IMR-90 (cell line): Measurements from ENCODE around the gene LCN10. TPM values are rescaled to one million over a fixed set of nuclear protein-coding genes. Genes with fewer than 3 reads are reported as not detected.

Source experiments
- ATAC-seq: fragments of 200-7000 bp; cut with Tn5 transposase; 2 replicates; pipeline ENCODE4 v1.9.1; 2020; ENCODE audit warnings: low read depth, mild to moderate bottlenecking, moderate library complexity
- BruUV-seq: library from RNA; stranded (reverse); fragments of 400-500 nt; replicated peaks from 2 replicates; lab custom pipeline; 2021; lab: Mats Ljungman, UMichigan
- CTCF ChIA-PET: fragments of 300-600 bp; formaldehyde crosslinking; extraction: SDS; loops from one replicate; lab custom pipeline; 2021; ENCODE audit warnings: antibody characterized with exemption; lab: Yijun Ruan, JAX
- POLR2A ChIA-PET: fragments of 300-600 bp; sonication (Branson Sonifier 250); formaldehyde crosslinking; loops from one replicate; lab custom pipeline; 2022; ENCODE audit warnings: antibody characterized with exemption; ENCODE audit not compliant: unreplicated experiment; lab: Charles Lee
- DNase-seq: peaks from one replicate; pipeline ENCODE4 v3.0.0; 2013
- H2AFZ ChIP-seq: replicated peaks from 2 replicates; pipeline ENCODE3; 2013; ENCODE audit warnings: low read length, mild to moderate bottlenecking; ENCODE audit not compliant: poor library complexity
- H2AK5ac ChIP-seq: 2 replicates; pipeline ENCODE4 v1.6.1; 2013; ENCODE audit warnings: low read depth, low read length, inconsistent platforms
- H2AK9ac ChIP-seq: replicated peaks from 2 replicates; pipeline ENCODE3; 2013; ENCODE audit warnings: mild to moderate bottlenecking, low read depth, low read length, moderate library complexity; ENCODE audit not compliant: poor library complexity
- H2BK120ac ChIP-seq: 2 replicates; pipeline ENCODE4 v1.6.1; 2013; ENCODE audit warnings: low read depth, low read length, inconsistent platforms
- H2BK15ac ChIP-seq: 3 replicates; pipeline ENCODE4 v1.6.1; 2013; ENCODE audit warnings: low read depth, low read length, inconsistent platforms
- H2BK20ac ChIP-seq: 2 replicates; pipeline ENCODE4 v1.6.1; 2013; ENCODE audit warnings: low read depth, mild to moderate bottlenecking, inconsistent platforms, low read length, moderate library complexity
- H2BK5ac ChIP-seq: 2 replicates; pipeline ENCODE4 v1.6.1; 2013; ENCODE audit warnings: mild to moderate bottlenecking, low read depth, low read length, inconsistent platforms; ENCODE audit not compliant: poor library complexity, severe bottlenecking
- H3K14ac ChIP-seq: replicated peaks from 2 replicates; pipeline ENCODE4 v1.6.1; 2013; ENCODE audit warnings: low read depth, low read length, inconsistent platforms
- H3K18ac ChIP-seq: 2 replicates; pipeline ENCODE4 v1.6.1; 2013; ENCODE audit warnings: low read depth, low read length, control low read depth
- H3K23ac ChIP-seq: 2 replicates; pipeline ENCODE4 v1.6.1; 2013; ENCODE audit warnings: low read depth, low read length, inconsistent platforms
- H3K27ac ChIP-seq: 2 replicates; pipeline ENCODE4 v1.5.1; 2013; ENCODE audit warnings: mild to moderate bottlenecking, control low read depth, low read length; ENCODE audit not compliant: insufficient read depth
- H3K27me3 ChIP-seq: 2 replicates; pipeline ENCODE4 v1.6.1; 2013; ENCODE audit warnings: low read length; ENCODE audit not compliant: control insufficient read depth, insufficient read depth
- H3K36me3 ChIP-seq: 2 replicates; pipeline ENCODE4 v1.6.1; 2013; ENCODE audit warnings: low read length, mixed read lengths; ENCODE audit not compliant: control insufficient read depth, insufficient read depth
- H3K4ac ChIP-seq: 2 replicates; pipeline ENCODE4 v1.6.1; 2013; ENCODE audit warnings: low read depth, low read length, inconsistent platforms
- H3K4me1 ChIP-seq: 2 replicates; pipeline ENCODE4 v1.6.1; 2013; ENCODE audit warnings: low read length, mixed read lengths; ENCODE audit not compliant: control insufficient read depth, insufficient read depth
- H3K4me2 ChIP-seq: 2 replicates; pipeline ENCODE4 v1.6.1; 2013; ENCODE audit warnings: low read depth, mild to moderate bottlenecking, control low read depth, low read length, moderate library complexity
- H3K4me3 ChIP-seq: 2 replicates; pipeline ENCODE4 v1.5.1; 2013; ENCODE audit warnings: low read depth, mild to moderate bottlenecking, control low read depth, low read length, moderate library complexity; ENCODE audit not compliant: insufficient read depth
- H3K56ac ChIP-seq: 2 replicates; pipeline ENCODE4 v1.6.1; 2013; ENCODE audit warnings: low read length, inconsistent platforms; ENCODE audit not compliant: insufficient read depth; ENCODE audit errors: extremely low read depth
- H3K79me1 ChIP-seq, 2 experiments: 2 replicates each; pipeline ENCODE4 v1.6.1; 2013; ENCODE audit warnings: low read length in 2 of 2, inconsistent platforms in 1 of 2, low read depth in 1 of 2
- H3K9ac ChIP-seq: 2 replicates; pipeline ENCODE4 v1.6.1; 2013; ENCODE audit warnings: low read depth, low read length, control low read depth
- H3K9me1 ChIP-seq: 2 replicates; pipeline ENCODE4 v1.6.1; 2013; ENCODE audit warnings: low read length, inconsistent platforms; ENCODE audit not compliant: insufficient read depth
- H3K9me3 ChIP-seq: 2 replicates; pipeline ENCODE4 v1.6.1; 2013; ENCODE audit warnings: low read length; ENCODE audit not compliant: control insufficient read depth, insufficient read depth
- H4K20me1 ChIP-seq: 2 replicates; pipeline ENCODE4 v1.6.1; 2013; ENCODE audit warnings: low read length, inconsistent platforms; ENCODE audit not compliant: insufficient read depth
- H4K5ac ChIP-seq: 2 replicates; pipeline ENCODE4 v1.6.1; 2013; ENCODE audit warnings: mild to moderate bottlenecking, low read depth, low read length, control low read depth
- H4K8ac ChIP-seq, 2 experiments: 2 replicates each; pipeline ENCODE4 v1.6.1; 2013; ENCODE audit warnings: low read depth in 2 of 2, low read length in 2 of 2, control low read depth in 1 of 2, inconsistent platforms in 1 of 2
- H4K91ac ChIP-seq: 2 replicates; pipeline ENCODE4 v1.6.1; 2013; ENCODE audit warnings: low read depth, low read length, inconsistent platforms; ENCODE audit not compliant: insufficient read depth
- BHLHE40 ChIP-seq: fragments of 150-350 bp; IDR thresholded peaks from 2 replicates; pipeline ENCODE4 v1.6.1; 2016; ENCODE audit warnings: mild to moderate bottlenecking, low read depth, low read length
- CEBPB ChIP-seq: IDR thresholded peaks from 2 replicates; pipeline ENCODE4 v1.6.1; 2012; ENCODE audit warnings: low read depth, low read length, improper control_type of control experiment
- CHD1 ChIP-seq: IDR thresholded peaks from 2 replicates; pipeline ENCODE4 v1.6.1; 2012; ENCODE audit warnings: low read depth, low read length, improper control_type of control experiment
- CTCF ChIP-seq: conservative IDR thresholded peaks from 2 replicates; pipeline ENCODE4 v1.5.1; 2012; ENCODE audit warnings: mild to moderate bottlenecking, low read depth, low read length, improper control_type of control experiment
- ELK1 ChIP-seq: fragments of 150-350 bp; IDR thresholded peaks from 2 replicates; pipeline ENCODE4 v1.6.1; 2016; ENCODE audit warnings: low read depth, mild to moderate bottlenecking, low read length, moderate library complexity, borderline replicate concordance
- FOS ChIP-seq: fragments of 150-350 bp; IDR thresholded peaks from 2 replicates; pipeline ENCODE4 v1.6.1; 2016; ENCODE audit warnings: low read depth, low read length
- MAFK ChIP-seq: IDR thresholded peaks from 2 replicates; pipeline ENCODE4 v1.6.1; 2012; ENCODE audit warnings: low read depth, low read length, improper control_type of control experiment
- MAZ ChIP-seq: IDR thresholded peaks from 2 replicates; pipeline ENCODE4 v1.6.1; 2012; ENCODE audit warnings: low read depth, mild to moderate bottlenecking, low read length, improper control_type of control experiment, moderate library complexity, borderline replicate concordance
- MXI1 ChIP-seq: IDR thresholded peaks from 2 replicates; pipeline ENCODE4 v1.6.1; 2012; ENCODE audit warnings: low read depth, mild to moderate bottlenecking, low read length, moderate library complexity, borderline replicate concordance
- NFE2L2 ChIP-seq: fragments of 150-350 bp; IDR thresholded peaks from 2 replicates; pipeline ENCODE4 v1.6.1; 2016; ENCODE audit warnings: low read depth, mild to moderate bottlenecking, low read length
- POLR2A ChIP-seq: IDR thresholded peaks from 2 replicates; pipeline ENCODE4 v1.6.1; 2012; ENCODE audit warnings: mild to moderate bottlenecking, low read depth, low read length
- RAD21 ChIP-seq: IDR thresholded peaks from 2 replicates; pipeline ENCODE4 v1.6.1; 2012; ENCODE audit warnings: low read length, improper control_type of control experiment
- RCOR1 ChIP-seq: IDR thresholded peaks from 2 replicates; pipeline ENCODE4 v1.6.1; 2012; ENCODE audit warnings: mild to moderate bottlenecking, low read length, improper control_type of control experiment; ENCODE audit not compliant: insufficient replicate concordance
- RFX5 ChIP-seq: IDR thresholded peaks from 2 replicates; pipeline ENCODE4 v1.8.0; 2012; ENCODE audit warnings: low read depth, mild to moderate bottlenecking, low read length, moderate library complexity
- SMC3 ChIP-seq: fragments of 150-350 bp; IDR thresholded peaks from 2 replicates; pipeline ENCODE4 v1.6.1; 2016; ENCODE audit warnings: low read depth, mild to moderate bottlenecking, antibody characterized with exemption, low read length, moderate library complexity
- USF2 ChIP-seq: fragments of 150-350 bp; IDR thresholded peaks from 2 replicates; pipeline ENCODE4 v1.6.1; 2017; ENCODE audit warnings: mild to moderate bottlenecking, antibody characterized with exemption, low read length, low read depth
- WGBS, 2 experiments: methylation state at CpG; one replicate each; pipeline versions ENCODE4 v1.1.5 to v1.1.7; 2013; ENCODE audit warnings: missing lambda C conversion rate in 2 of 2; ENCODE audit not compliant: insufficient read length in 1 of 2; ENCODE audit errors: extremely low coverage in 2 of 2; 5-methylcytosine and 5-hydroxymethylcytosine counted together
- dilution Hi-C: fragments of 300-500 bp; cut with HindIII; formaldehyde crosslinking; loops from one replicate; pipeline ENCODE4 v1.14.3; 2018; ENCODE audit warnings: low sequenced_read_pairs; ENCODE audit not compliant: unreplicated experiment
- in situ Hi-C: fragments of 300-500 bp; cut with MboI; formaldehyde crosslinking; loops from 3 replicates; pipeline ENCODE4 v1.14.3; 2019; ENCODE audit warnings: low sequenced_read_pairs, inconsistent platforms, mixed read lengths
- intact Hi-C: fragments of 100-400 bp; cut with micrococcal nuclease; formaldehyde crosslinking; loops from 2 replicates; pipeline ENCODE4 v1.10.0; 2022
- polyA plus RNA-seq, 3 experiments: library from polyadenylated mRNA; depleted of rRNA; stranded (reverse); fragments of >200 nt; gene quantifications; 2 replicates each; pipeline ENCODE4 v1.2.3, GENCODE V29; 2012; ENCODE audit warnings: low replicate concordance in 1 of 3
- total RNA-seq: library from RNA; depleted of rRNA; stranded (reverse); fragments of >200 nt; gene quantifications from 2 replicates; pipeline ENCODE4 v1.2.3, GENCODE V29; 2012

LCN10 gene
- total and polyA plus RNA-seq, 2 of the 4 experiments (the other 2 are of a cell fraction): not detected

GRCh38 chr9:136760424-136760823, 17.7 kb upstream of the LCN10 start:
- Histone ChIP-seq H3K18ac (no peak overlapping the region), H3K4me3 (no peak overlapping the region), H4K5ac (no peak overlapping the region), H3K4me1 (no peaks in the 10 kb centered on the region), H3K79me1 (no peaks in the 10 kb centered on the region), H3K4ac (no peak overlapping the region), H3K23ac (no peak overlapping the region), H2AK5ac (no peak overlapping the region), H3K36me3 (no peaks in the 10 kb centered on the region), H3K9me3 (peaks cover 10% of the 10 kb centered on the region), H3K56ac (no peak overlapping the region), H2BK20ac (no peak overlapping the region), H4K20me1 (no peaks in the 10 kb centered on the region), H3K9me1 (no peaks in the 10 kb centered on the region), H2AK9ac (no peak overlapping the region), H4K8ac (no peak overlapping the region), H3K27ac (no peak overlapping the region), H2BK5ac (no peak overlapping the region), H3K4me2 (no peak overlapping the region), H4K91ac (no peak overlapping the region), H3K14ac (no peak overlapping the region), H2BK15ac (no peak overlapping the region), H3K9ac (no peak overlapping the region), H3K27me3 (peaks cover 1% of the 10 kb centered on the region; the same call in 1 of the 2 replicates), H2BK120ac (no peak overlapping the region), H2AFZ (no peak overlapping the region)
- POLR2A ChIA-PET: no interaction called here
- intact Hi-C loops: no loop called here
- dilution Hi-C loops: no loop called here
- CTCF ChIA-PET: interaction anchor here (1.0 to 1.7 kb wide), 2 partner anchors 17 to 47 kb away, joined by 3 to 7 read pairs; no protein-coding TSS in a partner anchor
- in situ Hi-C loops: no loop called here
- TF ChIP-seq RFX5 (no peak), SMC3 (no peak), RAD21 (no peak), CEBPB (no peak), MAFK (no peak), USF2 (no peak), MAZ (no peak), MXI1 (no peak), FOS (no peak), BHLHE40 (no peak), NFE2L2 (no peak), RCOR1 (no peak), ELK1 (no peak), CTCF (no peak), POLR2A (no peak), CHD1 (no peak)
- no TSS peak for BruUV-seq
- DNase-seq (no peak), ATAC-seq (no peak)
- WGBS, 2 experiments: 75% methylated on average over 24 of the region's 25 CpGs; no CpG with 5 or more reads in 1 of the 2 experiments
